Cerebellar nuclear complex (tissue), 1 donor: ENCODE data around the gene GPR148.

ENCODE experiments used
- DNase-seq, 2 experiments: peaks; one replicate each; lab custom pipeline; 2025; lab: John Stamatoyannopoulos, UW

GPR148 gene

GRCh38 chr2:130749641-130750040 lies 20.8 kb downstream of the GPR148 start:
- no peak for DNase-seq

DNA sequence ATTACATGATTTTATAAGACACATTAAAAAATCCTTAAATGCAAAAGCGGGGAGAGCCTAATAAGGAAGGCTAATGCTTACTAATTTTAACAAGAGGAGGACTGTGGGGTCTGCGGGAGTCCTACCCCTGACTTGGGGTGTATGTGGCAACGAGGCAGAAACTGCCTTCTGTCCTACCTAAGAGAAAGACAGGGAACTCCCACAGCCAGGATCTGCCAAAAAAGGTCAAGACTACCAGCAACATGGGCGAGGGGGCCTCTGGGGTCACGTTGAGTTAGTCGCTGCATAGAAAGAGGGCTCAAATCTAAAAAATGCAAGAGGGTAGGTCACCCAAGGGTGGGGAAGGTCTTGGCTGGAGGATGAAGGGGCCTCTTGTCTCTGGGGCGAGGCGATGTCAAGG lies 25.9 kb downstream of the GPR148 start:
- no peak for DNase-seq

DNA sequence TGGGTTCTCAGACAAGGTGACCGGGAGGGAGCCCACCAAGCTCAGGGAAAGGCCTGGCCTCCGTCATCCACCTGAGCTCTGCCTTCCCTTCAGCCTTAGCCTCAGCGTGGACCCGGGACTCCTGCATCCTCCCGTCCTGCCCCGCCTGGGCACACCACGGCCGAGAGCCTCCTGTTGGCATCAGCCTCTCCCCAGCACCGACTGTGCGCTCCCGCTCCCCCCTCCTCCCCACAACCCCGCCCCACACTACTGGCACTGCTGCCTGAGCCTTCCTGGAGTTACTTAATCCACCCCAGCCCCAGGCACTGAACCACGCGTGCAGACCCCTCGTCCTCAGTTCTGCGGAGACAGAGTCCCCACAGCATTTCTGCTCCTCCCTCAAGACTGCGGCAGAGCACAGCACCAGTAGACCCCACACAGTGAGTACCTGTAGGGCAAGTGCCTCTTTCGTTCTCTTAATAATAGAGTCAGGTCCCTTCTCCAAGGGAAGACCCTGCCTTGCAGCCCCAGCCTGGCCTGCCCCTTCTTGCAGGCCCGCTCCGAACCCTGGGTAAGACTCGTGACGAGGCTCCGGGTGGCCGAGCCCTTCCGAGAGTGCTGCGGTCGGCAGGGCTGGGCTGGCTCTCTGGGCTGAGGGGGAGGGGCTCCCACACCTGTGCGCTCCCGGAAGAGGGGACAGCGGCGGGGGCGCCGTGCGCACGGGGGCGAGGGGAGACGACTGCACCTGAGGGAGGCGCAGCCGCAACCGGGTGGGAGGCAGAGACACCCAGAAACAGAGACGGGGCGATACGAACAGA lies 26.6 kb downstream of the GPR148 start, which contains the start of gene AMER3:
AMER3 (plus strand) TSS at position 285 of the 797 bp plus-strand sequence. CDS start 6,533 bp downstream, outside the sequence.
- peak in 1 of 2 experiments; percentile 33 for DNase-seq

DNA sequence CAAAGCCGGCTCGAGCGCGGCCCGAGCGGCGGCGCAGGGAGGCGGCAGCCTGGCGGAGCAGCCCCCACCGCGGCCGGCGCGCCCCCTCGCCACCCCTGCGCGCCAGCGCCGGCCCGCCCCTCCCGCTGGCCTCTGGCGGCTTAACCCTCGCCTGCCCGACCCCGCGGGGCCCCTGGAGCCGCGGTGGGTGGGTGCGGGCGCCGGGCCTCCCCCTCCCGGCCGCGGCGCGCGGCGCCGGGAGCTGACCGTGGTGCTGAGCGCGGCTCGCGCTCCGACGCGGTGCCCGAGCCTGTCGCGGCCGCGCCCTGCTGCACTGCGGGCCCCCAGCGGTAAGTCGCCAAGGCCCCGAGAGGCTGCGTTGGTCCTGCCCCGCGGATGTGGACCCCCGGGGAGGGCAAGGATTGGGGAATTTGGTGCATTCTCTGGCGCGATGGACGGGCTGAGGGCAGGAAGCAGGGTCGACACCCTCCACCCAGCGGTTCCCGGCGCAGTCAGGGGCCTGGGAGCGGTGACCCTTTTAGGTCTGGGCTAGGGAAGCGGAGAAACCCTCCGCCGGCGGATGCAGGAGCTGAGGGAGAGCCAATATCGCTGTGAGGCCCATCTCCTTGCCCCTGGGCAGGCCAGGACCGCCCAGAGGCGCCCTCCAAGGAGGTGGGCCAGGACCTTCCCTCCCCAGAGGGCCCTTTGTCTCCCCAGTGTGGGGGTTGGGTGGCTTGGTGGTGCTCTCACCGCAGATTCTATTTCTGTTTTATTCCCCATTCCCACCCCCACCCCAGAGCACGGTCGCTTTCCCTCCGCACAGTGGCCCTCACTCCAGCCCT lies 27.4 kb downstream of the GPR148 start:
- DNase-seq: no peak

DNA sequence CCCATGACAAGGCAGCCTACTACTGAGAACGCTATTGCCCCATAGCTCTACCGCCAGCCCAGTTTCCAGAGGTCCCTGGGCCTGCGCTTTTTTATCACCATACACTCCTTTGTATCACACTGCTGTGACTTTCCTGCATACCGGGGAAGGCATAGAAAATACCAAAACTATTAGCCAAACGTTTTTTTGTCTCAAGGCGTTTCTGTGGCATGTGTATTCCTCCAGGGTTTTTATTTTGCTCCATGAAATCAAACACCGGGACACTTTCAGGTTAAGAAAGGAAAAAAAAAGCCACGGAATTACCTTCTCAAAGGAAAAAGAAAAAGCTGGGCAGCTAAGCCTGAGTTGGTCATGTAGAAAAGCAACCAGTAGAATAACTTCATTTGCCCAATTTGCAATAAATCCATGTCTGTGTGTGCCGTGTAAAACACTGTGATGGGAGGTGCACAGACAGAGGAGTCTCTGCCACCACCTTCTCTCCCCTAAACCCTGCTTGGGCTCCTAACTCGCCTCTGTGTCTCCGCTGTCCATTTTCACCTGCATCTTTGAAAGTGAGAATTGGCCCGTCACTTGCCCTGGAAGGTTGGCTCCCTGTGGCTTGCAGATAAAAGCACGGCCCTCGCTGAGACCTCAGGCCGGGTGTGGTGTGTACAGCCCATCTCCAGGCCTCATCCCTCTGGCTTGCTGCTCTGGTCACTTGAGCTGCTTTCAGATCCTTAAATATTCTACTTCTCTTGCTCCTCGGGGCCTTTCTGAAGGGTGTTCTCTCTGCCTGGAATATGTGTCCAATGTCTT lies 28.2 kb downstream of the GPR148 start:
- DNase-seq: no peak

- no peak for DNase-seq
Observed at GRCh38 chr2:130759906-130760753, 31.3 kb downstream of the GPR148 start.

DNA sequence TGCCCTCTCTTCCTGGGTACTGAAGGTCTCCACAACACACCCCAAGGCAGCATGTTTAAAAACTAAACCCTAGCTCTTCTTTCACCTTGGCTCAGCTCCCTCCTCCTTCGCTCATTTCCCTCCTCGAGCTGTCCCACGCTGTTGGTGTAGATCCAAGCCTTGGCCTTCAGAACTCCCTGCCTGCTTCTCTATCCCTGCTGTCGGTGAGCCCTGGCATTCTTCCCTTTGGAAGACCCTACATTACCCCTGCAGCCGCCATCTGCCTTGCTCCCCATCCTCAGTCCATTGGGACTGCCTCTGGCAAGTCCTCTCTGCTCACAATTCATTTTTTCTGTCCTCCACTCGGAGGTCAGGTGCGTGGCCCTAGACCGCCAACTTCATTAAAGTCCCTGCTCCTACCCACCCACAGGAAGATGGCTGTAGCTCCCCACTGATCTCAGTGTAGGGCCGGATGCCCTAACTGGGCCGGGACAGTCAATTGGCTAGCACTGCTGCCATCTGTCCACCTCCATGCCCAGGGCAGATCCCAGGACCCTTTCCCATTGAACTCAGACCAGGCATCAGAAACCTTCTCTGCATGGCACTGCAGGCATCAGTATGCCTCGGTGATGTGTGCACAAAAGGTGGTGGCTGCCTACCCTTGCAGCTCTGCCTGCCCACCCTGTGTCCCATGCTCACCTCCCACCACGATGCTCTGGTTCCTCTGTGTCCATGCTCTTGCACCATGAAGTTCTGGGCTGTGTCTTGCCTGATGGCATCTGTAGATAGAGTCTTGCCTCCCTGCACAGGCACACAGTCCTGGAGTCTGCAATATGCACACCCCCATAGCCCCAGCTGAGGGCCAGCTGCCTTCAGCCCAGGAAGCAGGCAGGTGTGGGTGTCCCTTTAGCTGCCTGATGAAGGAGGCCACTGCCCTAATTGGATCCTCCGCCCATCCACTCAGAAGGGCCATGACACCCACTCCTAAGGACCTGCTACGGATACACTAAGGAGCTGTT lies 32.2 kb downstream of the GPR148 start:
- peak; percentile 51 to 77 for DNase-seq

GRCh38 chr2:130762031-130762909 lies 33.4 kb downstream of the GPR148 start:
- DNase-seq: no peak

- no peak for DNase-seq
Observed at GRCh38 chr2:130762910-130763385, 34.1 kb downstream of the GPR148 start.

GRCh38 chr2:130763405-130763804 lies 34.5 kb downstream of the GPR148 start:
- DNase-seq: no peak

- DNase-seq: no peak
Observed at GRCh38 chr2:130764035-130764820, 35.4 kb downstream of the GPR148 start.

- DNase-seq: no peak
Observed at GRCh38 chr2:130764821-130765115, 35.9 kb downstream of the GPR148 start.

- DNase-seq: no peak
Observed at GRCh38 chr2:130765464-130765863, 36.6 kb downstream of the GPR148 start.

DNA sequence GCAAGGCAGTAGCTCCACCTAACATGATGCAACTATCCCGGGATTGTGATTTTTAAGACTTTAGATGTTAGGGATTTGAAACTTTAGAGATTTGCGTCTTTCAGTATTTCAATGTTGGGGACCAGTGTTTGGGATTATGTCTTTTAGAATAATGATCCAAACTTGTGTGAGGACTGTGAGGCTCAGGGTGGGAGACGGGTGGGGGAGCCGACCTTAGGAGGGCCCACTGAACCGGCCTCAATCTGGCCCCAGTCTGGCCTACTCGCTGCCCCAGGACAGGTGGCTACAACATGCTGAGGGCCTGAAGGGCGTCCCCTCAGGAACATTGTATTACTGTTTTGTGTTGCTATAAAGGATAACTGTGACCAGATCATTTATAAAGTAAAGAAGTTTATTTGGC lies 37.2 kb downstream of the GPR148 start:
- no peak for DNase-seq

DNA sequence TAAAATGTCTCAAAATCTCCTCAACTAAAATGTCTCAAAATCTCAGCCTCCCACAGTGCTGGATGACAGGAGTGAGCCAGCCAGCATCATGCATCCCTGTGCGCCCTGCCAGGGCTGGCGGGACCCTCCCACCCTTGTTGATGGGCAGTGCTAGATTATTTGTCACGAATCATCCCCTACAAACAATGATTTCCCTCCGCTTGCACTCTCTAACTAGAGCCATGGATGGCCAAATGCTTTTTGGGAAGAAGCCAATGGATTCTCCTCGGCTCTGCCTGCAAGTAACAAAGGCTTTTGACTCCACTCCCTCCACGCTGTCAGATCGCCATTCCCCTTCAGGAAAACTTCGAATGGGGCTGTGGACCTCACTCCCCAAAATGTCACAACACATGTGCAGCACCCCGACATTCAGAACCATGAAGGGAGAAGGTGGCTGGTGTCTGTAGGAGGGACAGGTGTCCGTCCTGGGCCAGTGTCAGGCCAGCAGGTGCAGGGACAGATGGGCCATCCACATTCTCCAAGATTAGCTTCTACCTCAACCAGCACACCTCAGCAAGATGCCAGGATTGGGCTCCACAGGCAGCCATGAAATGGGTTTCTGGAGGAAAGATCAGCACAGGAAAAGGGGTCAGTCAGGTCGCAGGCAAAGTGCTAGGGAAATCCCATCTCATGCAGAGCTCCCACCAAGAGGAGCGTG lies 38.0 kb downstream of the GPR148 start:
- DNase-seq: peak; percentile 42 to 85

GRCh38 chr2:130767408-130767775 lies 38.5 kb downstream of the GPR148 start:
- DNase-seq: no peak

GRCh38 chr2:130768191-130768855 lies 39.5 kb downstream of the GPR148 start:
- DNase-seq: no peak
